Right lobe of liver (tissue), 6 donors: ENCODE measurements around the gene CARS1. TPM values are rescaled to one million over a fixed set of nuclear protein-coding genes. Genes with fewer than 3 reads are reported as not detected.
A peak's percentile ranks its signal among the peaks of the same experiment; 100 is the strongest.

Experiments used
- ATAC-seq, 4 donors: fragments of 200-7000 bp; cut with Tn5 transposase; one replicate each; pipeline ENCODE4 v1.9.1; 2020; ENCODE audit warnings: mild to moderate bottlenecking in 4 of 4, moderate library complexity in 4 of 4
- DNase-seq, 3 donors: peaks; one replicate each; pipeline ENCODE4 v3.0.0-alpha.2; 2020
- H3K27ac ChIP-seq, 3 donors: fragments of 200-600 bp; one replicate each; pipeline ENCODE4 v1.8.0; 2022
- H3K27me3 ChIP-seq, 2 donors: fragments of 200-600 bp; one replicate each; pipeline ENCODE4 v1.8.0; 2022
- H3K36me3 ChIP-seq, 4 donors: fragments of 200-600 bp; sonication (generic) in 1 of 4; one replicate each; pipeline versions ENCODE4 v1.5.1 to v1.8.0; 2017 to 2022; ENCODE audit warnings: control low read depth in 1 of 4
- H3K4me1 ChIP-seq, 4 donors: fragments of 200-600 bp; sonication (generic) in 1 of 4; one replicate each; pipeline versions ENCODE4 v1.5.1 to v1.8.0; 2017 to 2022; ENCODE audit warnings: control low read depth in 1 of 4
- H3K4me3 ChIP-seq, 3 donors: fragments of 200-600 bp; one replicate each; pipeline ENCODE4 v1.8.0; 2022
- H3K9me3 ChIP-seq, 4 donors: fragments of 200-600 bp; sonication (generic) in 1 of 4; one replicate each; pipeline versions ENCODE4 v1.5.1 to v1.8.0; 2017 to 2022; ENCODE audit warnings: control low read depth in 1 of 4
- CTCF ChIP-seq, 4 donors: fragments of 200-600 bp in 3 of 4; fragments of 450-650 bp in 1 of 4; IDR thresholded peaks; one replicate each; pipeline versions ENCODE4 v1.5.1 to v1.8.0; 2016 to 2022; ENCODE audit warnings: antibody characterized with exemption in 4 of 4, mild to moderate bottlenecking in 2 of 4
- POLR2A ChIP-seq: fragments of 450-650 bp; IDR thresholded peaks from one replicate; pipeline ENCODE4 v1.6.1; 2017; ENCODE audit warnings: antibody characterized with exemption, mild to moderate bottlenecking
- WGBS: methylation state at CpG from one replicate; pipeline ENCODE4 v1.1.6; 2018; ENCODE audit warnings: low coverage, low lambda C conversion rate; ENCODE audit not compliant: insufficient coverage; ENCODE audit errors: missing lambda C conversion rate; 5-methylcytosine and 5-hydroxymethylcytosine counted together
- intact Hi-C, 2 donors: fragments of 100-400 bp; cut with DNase I; formaldehyde crosslinking; loops; one replicate each; pipeline versions ENCODE4 v1.11.2 to v1.14.1; 2022
- total RNA-seq, 6 experiments: library from RNA; depleted of rRNA in 2 of 6; stranded (reverse); fragments of >200 nt in 2 of 6; fragmentation: NEBNext Ultra II Directional in 3 of 6; extraction: Animal tissue kit (Norgen Biotek cat#: 25700) in 3 of 6; gene quantifications; one replicate each; pipeline versions ENCODE4 v1.1.0 to v1.2.4, GENCODE V29; 2016 to 2023
- donor health status: DM: no; HTN: yes; CAD: no.
- donor health status: DM: no; HTN: no; CAD: no.
- donor health status: DM: no; HTN: no; CAD: no.
- donor health status: DM: no; HTN: yes; CAD: no.
- donor health status: DM: no; HTN: yes; CAD: no.

The CARS1 gene
- total RNA-seq, 6 experiments from 2014 or later = 17.3 to 44.7 (median 22.7) TPM

DNA sequence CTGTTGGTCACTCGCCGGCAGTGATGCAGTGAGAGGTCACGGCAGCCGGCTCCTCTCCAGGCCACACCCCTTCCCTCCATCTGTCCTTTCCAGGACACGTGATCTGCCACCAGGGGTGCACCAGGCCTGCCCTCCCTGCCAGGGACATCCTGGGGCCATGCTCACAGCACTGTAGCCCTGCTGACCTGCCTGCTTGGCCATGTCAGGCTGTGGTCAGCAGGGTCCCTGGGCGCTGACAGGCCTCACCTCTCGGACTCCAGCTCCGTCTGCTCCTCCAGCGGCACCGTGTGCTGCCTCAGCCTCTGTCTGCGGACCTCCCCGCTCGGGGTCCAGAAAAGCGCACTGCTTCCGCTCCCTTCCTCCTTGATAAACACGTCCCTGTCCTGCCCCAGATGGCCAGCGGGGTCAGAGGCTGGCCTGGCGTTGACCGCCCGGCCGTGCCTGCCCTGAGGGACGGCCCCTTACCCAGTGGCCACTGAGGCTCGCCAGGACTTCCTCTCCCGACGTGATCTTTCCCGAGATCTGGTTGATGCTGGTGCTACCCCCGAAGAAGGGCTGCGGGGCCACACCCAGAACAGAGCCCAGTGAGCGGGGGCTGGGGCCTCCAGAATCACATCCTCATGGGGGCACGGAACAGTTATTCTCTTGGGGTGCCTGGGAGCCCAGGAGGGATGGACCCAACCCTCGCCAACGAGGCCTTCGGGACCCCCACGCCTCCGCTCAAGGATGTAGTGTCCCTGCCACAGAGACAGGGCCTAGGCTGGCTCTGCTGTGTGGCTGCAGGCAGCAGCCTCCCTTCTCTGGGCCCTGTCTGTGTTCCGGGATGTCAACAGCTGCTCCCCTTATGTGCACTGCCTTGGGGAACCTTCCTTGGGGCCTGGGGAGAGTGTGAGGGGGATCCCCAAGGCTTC, 36.3 kb upstream of the CARS1 start:
- Histone ChIP-seq H3K27me3 (no peaks in the 10 kb centered on the region), H3K36me3 (no peaks in the 10 kb centered on the region), H3K9me3 (no peaks in the 10 kb centered on the region), H3K4me1 (no peaks in the 10 kb centered on the region), H3K27ac (no peak overlapping the region), H3K4me3 (no peak overlapping the region)
- ATAC-seq = peak in 3 of 4 donors; percentile 9 to 39 (median 18)
- no peak for TF ChIP-seq POLR2A
- TF ChIP-seq CTCF (IDR thresholded peaks at IDR 0.05) = no peak
- intact Hi-C loops = loop anchor here (5.0 kb wide), 1 partner anchor 56 kb away; no protein-coding TSS in a partner anchor
- 62% methylated on average over 9 of the region's 36 CpGs for WGBS
- no peak for DNase-seq

DNA sequence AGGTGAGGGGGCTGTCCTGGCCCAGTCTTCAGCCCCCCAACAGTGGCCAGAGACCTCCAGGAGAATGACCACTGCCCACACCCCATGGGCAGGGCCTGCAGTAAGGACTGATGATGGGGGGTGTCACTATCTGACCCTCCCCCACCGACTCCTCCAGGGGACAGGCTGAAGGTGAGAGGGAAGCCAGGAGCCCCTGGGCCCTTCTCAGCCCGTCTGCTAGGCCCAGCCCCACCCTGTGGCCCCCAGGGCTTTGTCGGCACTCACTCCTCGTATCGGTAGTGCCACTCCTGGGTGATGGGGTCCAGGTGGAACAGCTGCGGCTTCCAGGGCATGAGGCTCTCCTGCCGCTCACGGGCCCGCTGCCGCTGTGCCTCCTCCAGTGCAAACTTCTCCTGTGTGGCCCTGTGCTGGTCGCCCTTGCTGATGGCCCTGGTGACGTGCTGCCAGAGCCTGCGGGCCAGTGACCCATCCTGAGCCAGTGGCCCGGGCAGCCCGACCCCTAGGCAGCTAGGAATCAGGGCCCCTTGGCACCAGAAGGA, 35.4 kb upstream of the CARS1 start:
- Histone ChIP-seq H3K9me3 (no peaks in the 10 kb centered on the region), H3K4me3 (no peak overlapping the region), H3K27ac (no peak overlapping the region), H3K36me3 (no peaks in the 10 kb centered on the region), H3K27me3 (no peaks in the 10 kb centered on the region), H3K4me1 (no peaks in the 10 kb centered on the region)
- ATAC-seq (no peak), DNase-seq (no peak)
- WGBS = no CpG with 5 or more reads among the region's 15 CpGs
- no peak for TF ChIP-seq POLR2A
- no peak for TF ChIP-seq CTCF (IDR thresholded peaks at IDR 0.05)
- intact Hi-C loops = loop anchor here (5.0 kb wide), 1 partner anchor 55 kb away; no protein-coding TSS in a partner anchor

DNA sequence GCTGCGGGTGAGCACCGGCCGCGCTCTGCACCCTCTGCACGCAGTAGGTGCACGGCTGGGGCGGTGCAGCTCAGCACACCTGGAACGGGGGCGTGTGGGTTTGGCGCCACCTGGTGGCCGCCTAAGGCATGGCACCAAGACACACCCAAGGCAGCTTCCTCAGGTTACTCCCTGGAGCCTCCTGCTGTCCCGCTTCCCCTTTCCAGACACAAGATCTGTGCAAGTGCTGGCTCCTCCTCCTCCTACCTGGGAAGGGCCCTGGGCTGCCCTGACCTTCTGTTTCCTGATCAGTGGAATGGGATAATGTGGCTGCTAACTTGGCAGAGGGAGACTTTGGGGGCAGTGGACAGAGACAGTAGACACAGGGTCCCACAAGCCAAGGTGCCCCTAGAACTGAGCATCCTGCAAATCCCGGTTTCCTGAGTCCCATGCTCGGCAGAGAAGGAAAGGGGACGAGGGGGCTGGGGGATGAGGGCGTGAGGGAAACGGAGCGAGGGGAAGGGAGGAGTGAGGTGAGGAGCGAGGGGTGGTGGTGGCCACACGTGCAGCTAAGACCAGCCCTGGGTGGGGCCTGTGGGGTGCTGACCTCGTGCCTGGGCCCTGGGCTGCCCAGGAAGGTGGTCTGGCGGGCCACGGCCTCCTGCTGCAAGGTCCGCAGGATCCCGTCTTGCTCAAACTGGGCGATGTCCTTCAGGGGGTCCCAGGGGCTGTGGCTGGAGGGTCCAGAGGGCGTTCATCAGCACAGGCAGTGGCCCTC, 34.8 kb upstream of the CARS1 start:
- Histone ChIP-seq H3K4me3 (no peak overlapping the region), H3K36me3 (no peaks in the 10 kb centered on the region), H3K4me1 (no peaks in the 10 kb centered on the region), H3K27me3 (no peaks in the 10 kb centered on the region), H3K27ac (no peak overlapping the region), H3K9me3 (no peaks in the 10 kb centered on the region)
- TF ChIP-seq CTCF (IDR thresholded peaks at IDR 0.05) (peak; percentile 97 to 100 (median 98)), POLR2A (no peak)
- intact Hi-C loops = loop anchor here (5.0 kb wide), 1 partner anchor 55 kb away; no protein-coding TSS in a partner anchor
- WGBS = 22% methylated on average over 7 of the region's 27 CpGs
- ATAC-seq = peak; percentile 78 to 89 (median 84)
- peak; percentile 68 to 78 (median 77) for DNase-seq

GRCh38 chr11:3091081-3091845, 34.0 kb upstream of the CARS1 start:
- intact Hi-C loops = loop anchor here (5.0 kb wide), 1 partner anchor 54 kb away; no protein-coding TSS in a partner anchor
- 65% methylated on average over 6 of the region's 14 CpGs for WGBS

More at GRCh38 chr11:3091081-3091845, 34.0 kb upstream of the CARS1 start:
- Histone ChIP-seq H3K9me3 (no peaks in the 10 kb centered on the region), H3K27ac (no peak overlapping the region), H3K27me3 (no peaks in the 10 kb centered on the region), H3K36me3 (no peaks in the 10 kb centered on the region), H3K4me1 (no peaks in the 10 kb centered on the region), H3K4me3 (no peak overlapping the region)
- no peak for TF ChIP-seq CTCF (IDR thresholded peaks at IDR 0.05)
- TF ChIP-seq POLR2A = no peak
- no peak for DNase-seq
- ATAC-seq = no peak
